BE2C (cell line): ENCODE data around the gene SLC2A13.
"Not testable (repeated sequence)": the region's sequence is repeated elsewhere in the genome, so short reads cannot be mapped to it uniquely, and the experiment has no call there.

Experiments
- DNase-seq: peaks from one replicate; pipeline ENCODE4 v3.0.0-alpha.2; 2020
- H3K27me3 ChIP-seq: fragments of 250-450 bp; sonication (Bioruptor Pico); 2 replicates; pipeline ENCODE4 v1.5.1; 2020; ENCODE audit warnings: mild to moderate bottlenecking
- H3K36me3 ChIP-seq: fragments of 250-450 bp; sonication (Bioruptor Pico); 2 replicates; pipeline ENCODE4 v1.5.1; 2020; ENCODE audit warnings: mild to moderate bottlenecking
- H3K4me1 ChIP-seq: fragments of 250-450 bp; sonication (Bioruptor Pico); 2 replicates; pipeline ENCODE4 v1.5.1; 2020
- H3K4me3 ChIP-seq: 2 replicates; pipeline ENCODE4 v1.5.1; 2011; ENCODE audit warnings: low read depth, low read length
- H3K9me3 ChIP-seq: fragments of 250-450 bp; sonication (Bioruptor Pico); 2 replicates; pipeline ENCODE4 v1.5.1; 2020
- TF ChIP-seq, protein P1 (sequence below): IDR thresholded peaks from 2 replicates; pipeline ENCODE4 v1.5.1; 2012; ENCODE audit warnings: mild to moderate bottlenecking, low read depth, low read length

SLC2A13 gene

DNA sequence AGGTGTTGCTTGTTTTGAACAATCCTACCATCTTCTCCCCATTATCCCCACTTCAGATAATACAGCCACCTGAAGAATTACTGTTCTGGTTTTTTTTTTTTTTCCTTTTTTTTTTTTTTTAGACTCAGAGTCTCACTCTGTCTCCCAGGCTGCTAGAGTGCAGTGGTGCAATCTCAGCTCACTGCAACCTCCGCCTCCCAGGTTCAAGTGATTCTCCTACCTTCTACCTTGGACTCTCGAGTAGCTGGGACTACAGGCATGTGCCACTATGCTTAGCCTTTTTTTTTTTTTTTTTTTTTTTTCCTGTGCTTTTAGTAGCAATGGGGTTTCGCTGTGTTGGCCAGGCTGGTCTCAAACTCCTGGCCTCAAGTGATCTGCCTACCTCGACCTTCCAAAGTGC is 306.9 kb downstream of the SLC2A13 start:
- no peak for DNase-seq
- Histone ChIP-seq H3K9me3 (no peaks in the 10 kb centered on the region), H3K4me1 (no peaks in the 10 kb centered on the region), H3K27me3 (peaks cover 3% of the 10 kb centered on the region; the same call in 1 of the 2 replicates), H3K4me3 (no peak overlapping the region), H3K36me3 (no peaks in the 10 kb centered on the region)
- TF ChIP-seq, protein P1, sequence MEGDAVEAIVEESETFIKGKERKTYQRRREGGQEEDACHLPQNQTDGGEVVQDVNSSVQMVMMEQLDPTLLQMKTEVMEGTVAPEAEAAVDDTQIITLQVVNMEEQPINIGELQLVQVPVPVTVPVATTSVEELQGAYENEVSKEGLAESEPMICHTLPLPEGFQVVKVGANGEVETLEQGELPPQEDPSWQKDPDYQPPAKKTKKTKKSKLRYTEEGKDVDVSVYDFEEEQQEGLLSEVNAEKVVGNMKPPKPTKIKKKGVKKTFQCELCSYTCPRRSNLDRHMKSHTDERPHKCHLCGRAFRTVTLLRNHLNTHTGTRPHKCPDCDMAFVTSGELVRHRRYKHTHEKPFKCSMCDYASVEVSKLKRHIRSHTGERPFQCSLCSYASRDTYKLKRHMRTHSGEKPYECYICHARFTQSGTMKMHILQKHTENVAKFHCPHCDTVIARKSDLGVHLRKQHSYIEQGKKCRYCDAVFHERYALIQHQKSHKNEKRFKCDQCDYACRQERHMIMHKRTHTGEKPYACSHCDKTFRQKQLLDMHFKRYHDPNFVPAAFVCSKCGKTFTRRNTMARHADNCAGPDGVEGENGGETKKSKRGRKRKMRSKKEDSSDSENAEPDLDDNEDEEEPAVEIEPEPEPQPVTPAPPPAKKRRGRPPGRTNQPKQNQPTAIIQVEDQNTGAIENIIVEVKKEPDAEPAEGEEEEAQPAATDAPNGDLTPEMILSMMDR, result no peak

GRCh38 chr12:39798429-39798828 is 307.5 kb downstream of the SLC2A13 start:
- TF ChIP-seq, protein P1, result no peak
- Histone ChIP-seq H3K27me3 (peaks cover 3% of the 10 kb centered on the region; the same call in 1 of the 2 replicates), H3K4me1 (no peaks in the 10 kb centered on the region), H3K4me3 (no peak overlapping the region), H3K36me3 (no peaks in the 10 kb centered on the region), H3K9me3 (no peaks in the 10 kb centered on the region)
- no peak for DNase-seq

GRCh38 chr12:39795481-39795880 is 310.4 kb downstream of the SLC2A13 start:
- no peaks in the 10 kb centered on the region for H3K9me3 ChIP-seq
- H3K27me3 ChIP-seq, result peaks cover 3% of the 10 kb centered on the region; the same call in 1 of the 2 replicates
- DNase-seq, result no peak
- no peaks in the 10 kb centered on the region for H3K4me1 ChIP-seq
- H3K36me3 ChIP-seq, result no peaks in the 10 kb centered on the region
- TF ChIP-seq, protein P1, result no peak
- no peak overlapping the region for H3K4me3 ChIP-seq

DNA sequence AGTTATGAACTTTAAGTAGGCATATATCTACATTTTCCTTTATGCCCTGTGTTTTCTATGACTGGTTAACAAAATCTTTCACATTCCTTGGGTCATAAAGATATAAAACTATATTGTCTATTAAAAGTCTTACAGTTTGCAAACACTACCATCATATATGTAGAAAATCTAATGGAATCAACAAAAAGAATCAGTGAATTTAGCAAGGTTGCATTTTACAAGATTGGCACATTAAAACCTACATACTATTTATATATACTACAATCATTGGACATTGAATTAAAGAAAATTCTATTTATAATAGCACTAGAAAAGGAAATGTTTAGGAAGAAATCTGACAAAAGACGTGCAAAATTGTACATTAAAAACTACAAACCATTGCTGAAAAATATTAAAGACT is 312.9 kb downstream of the SLC2A13 start:
- H3K4me1 ChIP-seq, result no peaks in the 10 kb centered on the region
- H3K36me3 ChIP-seq, result no peaks in the 10 kb centered on the region
- no peak for DNase-seq
- peaks cover under 1% of the 10 kb centered on the region; the same call in 1 of the 2 replicates for H3K27me3 ChIP-seq
- no peaks in the 10 kb centered on the region for H3K9me3 ChIP-seq
- TF ChIP-seq, protein P1, result no peak
- no peak overlapping the region for H3K4me3 ChIP-seq

GRCh38 chr12:39788239-39788638 is 317.6 kb downstream of the SLC2A13 start:
- H3K4me1 ChIP-seq, result no peaks in the 10 kb centered on the region

GRCh38 chr12:39785814-39786213 is 320.1 kb downstream of the SLC2A13 start:
- not testable (repeated sequence) for H3K27me3 ChIP-seq, H3K36me3 ChIP-seq, DNase-seq, H3K4me1 ChIP-seq, H3K4me3 ChIP-seq, H3K9me3 ChIP-seq

More at GRCh38 chr12:39788239-39788638, 317.6 kb downstream of the SLC2A13 start:
- TF ChIP-seq, protein P1, result no peak
- Histone ChIP-seq H3K4me3 (no peak overlapping the region), H3K9me3 (no peaks in the 10 kb centered on the region), H3K27me3 (no peaks in the 10 kb centered on the region), H3K36me3 (no peaks in the 10 kb centered on the region)
- DNase-seq, result no peak
